Stimulated activated CD8-positive, alpha-beta memory T cell treated with anti-CD3 and anti-CD28 coated beads, Interleukin-2, amount 100 ng/mL, for 1 hour (primary cell): ENCODE data around the gene STYXL2.

Experiments used
- DNase-seq, 2 donors: peaks; one replicate each; pipeline ENCODE4 v3.0.0-alpha.2; 2020; ENCODE audit warnings: low read depth in 2 of 2

The STYXL2 gene

DNA sequence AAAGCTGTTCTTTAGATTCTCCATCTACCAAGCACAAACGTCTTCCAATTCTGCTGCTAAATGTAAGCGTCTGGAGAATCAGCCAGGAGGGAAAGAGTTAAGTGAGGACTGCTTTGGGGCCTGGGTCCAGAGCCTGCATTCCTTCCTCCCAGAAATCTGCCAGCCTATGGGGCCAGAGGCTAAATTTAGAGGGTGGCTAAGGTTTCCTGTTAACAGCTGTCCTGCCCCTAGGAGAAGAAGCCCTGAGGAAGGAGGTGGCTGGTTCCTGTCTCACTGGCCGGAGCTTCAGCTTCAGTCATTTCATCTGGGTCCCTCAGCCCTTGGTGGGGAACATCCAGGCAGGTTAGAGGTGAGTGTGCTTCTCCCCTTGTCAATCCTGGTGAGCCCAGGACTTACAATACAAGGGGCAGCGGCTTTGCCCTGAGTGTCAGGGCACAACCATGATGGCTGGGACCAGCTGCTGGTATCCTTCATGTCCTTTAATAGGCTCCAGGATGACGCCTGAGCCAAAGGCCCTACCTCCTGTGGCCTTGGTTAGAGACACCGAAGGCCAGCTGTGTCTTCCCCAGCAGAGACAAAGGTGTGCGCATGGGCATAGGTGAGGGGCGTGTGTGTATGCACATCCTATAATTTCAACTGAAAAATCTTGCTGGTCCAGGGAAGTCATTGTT, at the start of gene STYXL2:
Gene STYXL2, plus strand, starts transcription at position 230 of the 671 bp plus-strand sequence. CDS start 775 bp downstream, outside the sequence.
- no peak for DNase-seq

- DNase-seq = no peak
Observed at GRCh38 chr1:167051907-167052306, 42.0 kb upstream of the STYXL2 start.

GRCh38 chr1:167052389-167052788, 41.5 kb upstream of the STYXL2 start:
- no peak for DNase-seq

DNA sequence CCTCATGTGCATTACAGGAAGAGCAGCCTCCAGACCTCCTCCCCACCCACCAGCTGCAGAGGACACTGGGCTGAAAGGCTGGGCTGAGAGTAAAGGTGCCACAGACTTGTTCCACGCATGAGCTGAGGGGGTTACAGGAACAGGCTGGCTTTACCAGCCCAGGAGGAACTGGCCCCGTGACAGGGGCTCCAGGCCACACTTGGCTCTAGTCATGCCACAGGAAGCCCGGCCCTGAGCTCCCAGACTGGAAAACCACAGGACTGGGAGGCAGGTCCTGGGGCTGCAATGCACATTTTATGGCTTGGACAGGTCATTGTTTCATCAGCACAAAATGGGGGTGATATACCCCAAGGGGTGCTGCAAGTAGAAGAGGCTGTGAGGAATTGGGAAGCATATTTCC, 39.3 kb upstream of the STYXL2 start:
- no peak for DNase-seq

DNA sequence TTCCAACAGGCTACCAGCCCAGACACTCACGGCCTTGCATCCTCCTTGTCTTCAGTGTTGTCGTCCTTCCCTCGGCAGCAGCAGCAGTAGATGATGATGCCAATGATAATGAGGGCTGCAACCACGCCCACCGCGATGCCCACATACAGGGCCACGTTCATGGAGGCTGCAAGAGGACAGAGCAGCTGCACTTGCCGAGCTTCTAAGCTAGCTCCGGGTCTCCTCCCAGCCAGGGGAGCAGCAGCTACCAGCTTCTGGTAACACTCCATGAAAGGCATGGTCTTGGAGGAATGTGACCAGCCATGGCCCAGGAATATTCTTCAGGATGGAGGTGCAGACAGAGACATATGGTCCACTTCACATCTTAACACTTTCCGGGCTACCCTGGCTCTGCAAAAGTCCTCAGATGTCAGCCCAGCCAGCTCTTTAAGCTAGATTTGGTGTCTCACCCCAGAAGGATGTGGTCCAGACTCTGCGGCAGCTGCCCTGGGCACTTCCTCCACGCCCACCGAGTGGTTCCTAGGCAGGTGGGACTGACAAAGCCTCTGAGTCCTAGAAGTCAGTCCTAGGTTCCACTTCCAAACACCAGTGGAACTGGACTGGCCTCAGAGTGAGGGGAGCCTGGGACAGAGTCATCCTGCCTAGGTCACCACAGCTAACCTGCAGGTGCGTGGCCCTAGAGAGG, 38.8 kb upstream of the STYXL2 start:
- DNase-seq = no peak

- DNase-seq = no peak
Observed at GRCh38 chr1:167056529-167057231, 37.2 kb upstream of the STYXL2 start.

DNA sequence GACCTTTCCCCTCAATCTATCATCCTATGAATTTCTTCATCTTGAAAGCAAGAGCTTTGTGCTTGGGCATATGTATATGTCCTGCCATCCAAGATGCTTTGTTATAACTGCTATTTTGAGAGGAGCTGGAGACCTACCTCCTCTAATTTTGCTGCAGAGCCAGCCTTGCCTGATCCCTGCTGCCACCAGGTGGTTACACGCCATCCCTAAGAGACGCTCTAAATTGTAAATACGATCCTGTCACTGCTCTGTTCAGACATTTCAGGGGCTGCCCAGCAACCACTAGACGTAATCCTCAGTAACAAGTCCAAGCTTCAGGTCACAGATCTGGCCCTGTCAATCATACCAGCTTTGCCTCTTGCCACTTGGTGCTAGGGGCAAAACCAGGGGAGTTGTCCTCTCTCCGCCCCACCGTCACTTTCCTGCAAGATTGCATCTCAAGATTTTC, 36.6 kb upstream of the STYXL2 start:
- no peak for DNase-seq

- peak; percentile 45 to 52 for DNase-seq
Observed at GRCh38 chr1:167059045-167059808, 34.6 kb upstream of the STYXL2 start.

GRCh38 chr1:167059809-167060107, 34.1 kb upstream of the STYXL2 start:
- no peak for DNase-seq

- DNase-seq = no peak
Observed at GRCh38 chr1:167060141-167061072, 33.5 kb upstream of the STYXL2 start.

- DNase-seq = no peak
Observed at GRCh38 chr1:167061073-167061464, 32.8 kb upstream of the STYXL2 start.

DNA sequence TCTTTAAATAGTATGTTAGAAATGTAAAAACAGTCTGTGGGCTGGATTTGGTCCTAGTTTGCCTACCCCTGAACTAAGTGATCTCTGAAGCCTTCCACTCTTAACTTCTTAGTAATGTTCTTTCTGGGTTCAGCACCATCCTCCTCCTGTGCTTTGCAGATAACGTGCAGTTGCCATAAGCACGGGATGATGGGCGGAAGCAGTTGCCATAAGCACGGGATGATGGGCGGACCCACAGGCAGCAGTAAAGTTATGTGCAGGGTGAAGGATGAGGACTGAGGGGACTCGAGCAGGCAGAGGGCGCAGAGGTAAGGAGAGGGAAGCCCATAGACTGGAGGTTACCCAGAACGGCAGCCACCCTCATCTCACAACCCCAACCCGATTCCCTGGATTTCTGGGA, 29.3 kb upstream of the STYXL2 start:
- no peak for DNase-seq

GRCh38 chr1:167065471-167065870, 28.4 kb upstream of the STYXL2 start:
- no peak for DNase-seq

- peak; percentile 62 to 67 for DNase-seq
Observed at GRCh38 chr1:167066333-167067122, 27.3 kb upstream of the STYXL2 start.

DNA sequence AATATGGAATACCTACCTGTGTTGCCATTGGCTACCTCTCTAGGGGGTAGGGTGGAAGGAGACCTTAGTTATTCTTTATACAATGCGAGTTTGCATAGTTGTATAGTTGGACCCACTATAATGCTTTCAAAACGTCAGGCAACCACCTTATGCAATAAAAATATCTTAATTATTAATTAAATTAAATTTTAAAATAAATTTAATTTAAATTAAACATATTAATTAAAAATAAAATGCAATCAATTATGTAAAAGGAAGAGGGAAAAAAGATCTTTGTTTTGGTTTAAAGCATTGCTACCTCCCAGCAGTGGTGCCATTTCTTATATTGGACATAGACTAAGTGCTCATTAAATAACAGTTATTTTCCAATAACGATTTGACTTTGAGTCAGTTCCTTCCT, 26.0 kb upstream of the STYXL2 start:
- no peak for DNase-seq

- no peak for DNase-seq
Observed at GRCh38 chr1:167068761-167069160, 25.1 kb upstream of the STYXL2 start.

DNA sequence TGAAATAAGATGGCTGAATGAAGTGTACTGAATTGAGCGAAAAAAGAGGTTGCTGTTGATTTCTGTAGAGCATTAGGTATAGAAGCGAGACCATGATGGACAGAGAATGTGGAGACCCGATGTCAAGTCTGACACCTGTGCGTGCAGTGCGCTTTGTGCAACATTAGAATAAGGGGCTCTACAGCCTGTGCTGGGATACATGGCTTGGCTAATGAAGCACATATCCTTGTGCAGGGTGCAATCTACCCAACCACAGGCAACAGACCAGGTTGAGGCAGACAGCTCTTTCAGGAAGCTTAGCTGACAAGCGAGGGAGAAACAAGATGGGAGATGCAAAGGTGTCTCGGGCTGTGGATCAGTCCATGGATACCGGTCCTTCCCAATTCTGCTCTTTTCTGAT, 22.6 kb upstream of the STYXL2 start:
- DNase-seq = no peak

GRCh38 chr1:167076136-167076710, 17.7 kb upstream of the STYXL2 start:
- no peak for DNase-seq

DNA sequence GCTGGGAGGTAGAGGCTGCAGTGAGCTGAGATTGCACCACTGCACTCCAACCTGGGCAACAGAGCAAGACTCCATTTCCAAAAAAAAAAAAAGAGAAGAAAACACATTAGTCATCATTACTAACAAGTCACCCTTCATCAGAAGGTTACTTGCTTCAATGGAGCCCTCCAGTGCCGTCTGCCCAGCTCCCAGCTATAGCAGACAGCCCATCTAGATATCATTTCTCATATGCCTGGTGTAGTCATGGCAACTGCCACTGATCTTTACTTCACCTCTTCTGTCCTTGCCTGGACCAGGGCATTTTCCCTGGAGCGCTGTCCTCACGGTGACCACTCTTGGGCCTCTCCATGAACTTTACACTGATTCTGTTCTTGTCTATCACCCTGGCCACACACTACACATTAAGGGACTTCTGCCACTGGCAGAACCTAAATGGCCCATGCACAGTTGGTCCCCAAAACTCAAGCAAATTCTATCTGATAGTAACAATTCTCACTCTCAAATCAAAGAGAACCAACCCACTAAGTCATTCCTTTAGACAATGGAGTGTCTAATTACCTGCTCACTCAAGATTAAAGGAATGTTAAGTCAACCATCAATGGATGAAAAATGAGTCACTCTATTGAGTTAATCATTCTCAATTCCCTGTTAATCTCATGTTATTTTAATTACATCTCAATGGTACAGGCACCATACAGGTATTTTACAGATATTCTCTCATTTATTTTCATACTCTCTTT, 16.6 kb upstream of the STYXL2 start:
- DNase-seq = no peak
